DND-41 (cell line): ENCODE measurements around the gene SGPL1.

Experiments
- EZH2 ChIP-seq: IDR thresholded peaks from 3 replicates; pipeline ENCODE4 v1.6.1; 2012; ENCODE audit warnings: borderline replicate concordance, low read depth, mild to moderate bottlenecking, moderate library complexity, low read length, inconsistent platforms; ENCODE audit not compliant: severe bottlenecking
- TF ChIP-seq, protein P1 (sequence below): IDR thresholded peaks from 2 replicates; pipeline ENCODE4 v1.5.1; 2012; ENCODE audit warnings: borderline replicate concordance, low read length, moderate library complexity, mild to moderate bottlenecking; ENCODE audit not compliant: poor library complexity, severe bottlenecking; ENCODE audit errors: extremely low read depth

DNA sequence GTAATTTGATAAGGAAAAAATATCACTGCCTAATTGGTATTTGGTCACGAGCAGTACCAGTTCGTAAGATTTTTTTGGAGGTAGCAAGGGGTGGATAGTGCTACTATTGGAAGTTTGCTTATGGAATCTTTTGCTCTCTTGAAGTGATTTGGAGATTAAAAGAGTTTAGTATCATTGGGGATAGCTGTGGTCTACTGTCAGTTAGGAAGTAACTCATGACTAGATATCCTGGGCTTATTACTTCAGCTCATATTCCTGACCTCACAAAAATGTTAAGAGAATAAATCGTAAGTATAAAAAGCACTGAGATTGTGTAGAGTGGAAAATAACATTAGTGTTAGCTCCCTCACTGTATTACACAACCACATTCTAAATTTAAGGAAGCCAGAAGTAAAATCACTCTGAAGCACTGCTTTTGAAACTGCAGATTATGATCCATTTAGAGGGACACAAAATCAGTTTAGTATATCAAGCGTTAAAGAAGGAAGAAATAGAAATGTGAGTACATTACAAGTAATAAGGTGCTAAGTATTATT is 22.6 kb downstream of the SGPL1 start:
- TF ChIP-seq, protein P1, sequence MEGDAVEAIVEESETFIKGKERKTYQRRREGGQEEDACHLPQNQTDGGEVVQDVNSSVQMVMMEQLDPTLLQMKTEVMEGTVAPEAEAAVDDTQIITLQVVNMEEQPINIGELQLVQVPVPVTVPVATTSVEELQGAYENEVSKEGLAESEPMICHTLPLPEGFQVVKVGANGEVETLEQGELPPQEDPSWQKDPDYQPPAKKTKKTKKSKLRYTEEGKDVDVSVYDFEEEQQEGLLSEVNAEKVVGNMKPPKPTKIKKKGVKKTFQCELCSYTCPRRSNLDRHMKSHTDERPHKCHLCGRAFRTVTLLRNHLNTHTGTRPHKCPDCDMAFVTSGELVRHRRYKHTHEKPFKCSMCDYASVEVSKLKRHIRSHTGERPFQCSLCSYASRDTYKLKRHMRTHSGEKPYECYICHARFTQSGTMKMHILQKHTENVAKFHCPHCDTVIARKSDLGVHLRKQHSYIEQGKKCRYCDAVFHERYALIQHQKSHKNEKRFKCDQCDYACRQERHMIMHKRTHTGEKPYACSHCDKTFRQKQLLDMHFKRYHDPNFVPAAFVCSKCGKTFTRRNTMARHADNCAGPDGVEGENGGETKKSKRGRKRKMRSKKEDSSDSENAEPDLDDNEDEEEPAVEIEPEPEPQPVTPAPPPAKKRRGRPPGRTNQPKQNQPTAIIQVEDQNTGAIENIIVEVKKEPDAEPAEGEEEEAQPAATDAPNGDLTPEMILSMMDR: no peak
- TF ChIP-seq EZH2: no peak
